Liver (tissue), 3 donors: Measurements from ENCODE around the gene FILIP1L.

Source experiments
- FOXA1 ChIP-seq: IDR thresholded peaks from 2 replicates; pipeline ENCODE4 v1.6.1; 2016; ENCODE audit warnings: antibody characterized with exemption
- GABPA ChIP-seq, 2 donors: IDR thresholded peaks in 1 of 2; conservative IDR thresholded peaks in 1 of 2; 2 replicates each; pipeline ENCODE4 v1.6.1; 2016; ENCODE audit warnings: antibody characterized with exemption in 2 of 2, mild to moderate bottlenecking in 1 of 2, moderate library complexity in 1 of 2
- NR2F2 ChIP-seq: IDR thresholded peaks from 2 replicates; pipeline ENCODE4 v1.6.1; 2016; ENCODE audit warnings: antibody characterized with exemption
- RAD21 ChIP-seq, 2 donors: IDR thresholded peaks; 2 replicates each; pipeline ENCODE4 v1.6.1; 2016; ENCODE audit warnings: antibody characterized with exemption in 2 of 2, mild to moderate bottlenecking in 2 of 2
- TF ChIP-seq, protein P1 (sequence below): fragments of 150-350 bp; IDR thresholded peaks from 2 replicates; pipeline ENCODE4 v1.5.1; 2017; ENCODE audit warnings: improper control_type of control experiment, low read depth, low read length; ENCODE audit not compliant: missing input control
- TF ChIP-seq, protein P2 (sequence below): IDR thresholded peaks from 2 replicates; pipeline ENCODE4 v1.6.1; 2016; ENCODE audit warnings: antibody characterized with exemption
- TF ChIP-seq, protein P3 (sequence below): IDR thresholded peaks from 2 replicates; pipeline ENCODE4 v1.6.1; 2016; ENCODE audit warnings: antibody characterized with exemption
- donor health status: healthy.
- donor health status: healthy.

DNA sequence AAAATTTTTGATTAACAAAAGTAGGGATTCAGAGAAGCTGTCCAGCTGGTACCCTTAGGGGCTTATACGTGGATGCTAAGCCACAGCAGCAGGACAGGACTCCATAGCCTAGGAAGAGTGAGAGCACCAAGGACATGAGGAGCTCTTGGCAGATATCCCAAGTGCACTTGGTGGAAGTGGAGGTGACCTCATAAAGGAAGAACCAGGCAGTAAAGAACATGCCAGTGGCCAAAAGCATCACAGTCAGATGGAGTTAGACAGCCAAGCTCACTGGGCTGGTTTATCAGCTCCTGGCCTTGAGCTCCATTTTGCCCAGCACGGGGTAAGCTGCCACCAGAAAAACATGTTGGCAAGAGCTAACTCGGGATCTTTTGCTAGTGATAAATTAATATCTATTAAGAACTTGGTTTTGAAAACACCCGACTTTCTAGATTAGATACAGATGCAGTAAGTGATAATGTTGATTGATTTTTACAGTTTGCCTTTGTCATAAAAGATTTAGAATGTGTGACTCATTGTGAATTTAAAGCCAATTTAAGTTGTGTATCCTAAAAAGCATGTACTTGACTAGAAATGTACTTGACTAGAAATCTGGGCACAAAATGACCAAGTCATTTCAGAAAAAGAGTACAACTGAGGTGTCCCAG is 188.6 kb downstream of the FILIP1L start:
- TF ChIP-seq, protein P1, sequence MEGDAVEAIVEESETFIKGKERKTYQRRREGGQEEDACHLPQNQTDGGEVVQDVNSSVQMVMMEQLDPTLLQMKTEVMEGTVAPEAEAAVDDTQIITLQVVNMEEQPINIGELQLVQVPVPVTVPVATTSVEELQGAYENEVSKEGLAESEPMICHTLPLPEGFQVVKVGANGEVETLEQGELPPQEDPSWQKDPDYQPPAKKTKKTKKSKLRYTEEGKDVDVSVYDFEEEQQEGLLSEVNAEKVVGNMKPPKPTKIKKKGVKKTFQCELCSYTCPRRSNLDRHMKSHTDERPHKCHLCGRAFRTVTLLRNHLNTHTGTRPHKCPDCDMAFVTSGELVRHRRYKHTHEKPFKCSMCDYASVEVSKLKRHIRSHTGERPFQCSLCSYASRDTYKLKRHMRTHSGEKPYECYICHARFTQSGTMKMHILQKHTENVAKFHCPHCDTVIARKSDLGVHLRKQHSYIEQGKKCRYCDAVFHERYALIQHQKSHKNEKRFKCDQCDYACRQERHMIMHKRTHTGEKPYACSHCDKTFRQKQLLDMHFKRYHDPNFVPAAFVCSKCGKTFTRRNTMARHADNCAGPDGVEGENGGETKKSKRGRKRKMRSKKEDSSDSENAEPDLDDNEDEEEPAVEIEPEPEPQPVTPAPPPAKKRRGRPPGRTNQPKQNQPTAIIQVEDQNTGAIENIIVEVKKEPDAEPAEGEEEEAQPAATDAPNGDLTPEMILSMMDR = no peak
- no peak for TF ChIP-seq RAD21 (IDR thresholded peaks at IDR 0.05)
- no peak for TF ChIP-seq FOXA1
- TF ChIP-seq, protein P2, sequence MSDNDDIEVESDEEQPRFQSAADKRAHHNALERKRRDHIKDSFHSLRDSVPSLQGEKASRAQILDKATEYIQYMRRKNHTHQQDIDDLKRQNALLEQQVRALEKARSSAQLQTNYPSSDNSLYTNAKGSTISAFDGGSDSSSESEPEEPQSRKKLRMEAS = no peak
- TF ChIP-seq NR2F2 = no peak
- TF ChIP-seq, protein P3, sequence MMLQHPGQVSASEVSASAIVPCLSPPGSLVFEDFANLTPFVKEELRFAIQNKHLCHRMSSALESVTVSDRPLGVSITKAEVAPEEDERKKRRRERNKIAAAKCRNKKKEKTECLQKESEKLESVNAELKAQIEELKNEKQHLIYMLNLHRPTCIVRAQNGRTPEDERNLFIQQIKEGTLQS = no peak
- no peak for TF ChIP-seq GABPA (IDR thresholded peaks at IDR 0.05 in 1 of 2, conservative IDR thresholded peaks at IDR 0.05 in 1 of 2)
